ENCODE results near the gene RDH8. TPM values are rescaled to one million over a fixed set of nuclear protein-coding genes. Genes with fewer than 3 reads are reported as not detected.

The RDH8 gene
- total RNA-seq, 4 donors from 2014 or later = 1.3 TPM; not detected in 3

- no peak for TF ChIP-seq CTCF (IDR thresholded peaks at IDR 0.05; ENCODE audit: low read depth)
Measured at GRCh38 chr19:10061717-10062310, 48.5 kb downstream of the RDH8 start.

- TF ChIP-seq CTCF (IDR thresholded peaks at IDR 0.05; ENCODE audit: low read depth) = no peak
Measured at GRCh38 chr19:10068205-10068604, 54.9 kb downstream of the RDH8 start.

- TF ChIP-seq CTCF (IDR thresholded peaks at IDR 0.05; ENCODE audit: low read depth) = no peak
Measured at GRCh38 chr19:10069046-10069445, 55.8 kb downstream of the RDH8 start.

GRCh38 chr19:10070730-10071446 lies 57.6 kb downstream of the RDH8 start:
- no peak for TF ChIP-seq CTCF (IDR thresholded peaks at IDR 0.05; ENCODE audit: low read depth)

Small RNA genes lying within 50 kb of the gene (small RNA-seq; reads per million reads assigned to genes)
- gene MIR5589 = not detected

Other genes with a start within 250 kb of the RDH8 start
- 10 to 100 TPM; 11.7 to 24.4 (median 20.9) TPM for gene ZNF846, start 244.7 kb upstream of the RDH8 start, total RNA-seq
- gene FBXL12, start 194.4 kb upstream of the RDH8 start, total RNA-seq = 10 to 100 TPM; 12.6 to 25.6 (median 18.8) TPM
- gene UBL5, start 185.6 kb upstream of the RDH8 start, total RNA-seq = 100 to 1,000 TPM; 403 to 678 (median 492) TPM
- 100 to 1,000 TPM in 1 of 4 donors, 10 to 100 TPM in 3; 43.9 to 117 (median 80.5) TPM for gene PIN1, start 178.2 kb upstream of the RDH8 start, total RNA-seq
- 100 to 1,000 TPM in 1 of 4 donors, 10 to 100 TPM in 3; 21.8 to 258 (median 57.7) TPM for gene OLFM2, start 77.0 kb upstream of the RDH8 start, total RNA-seq
- 10 to 100 TPM; 18.8 to 79.1 (median 35.0) TPM for gene COL5A3, start 3.0 kb upstream of the RDH8 start, total RNA-seq
- gene SHFL, start 72.8 kb downstream of the RDH8 start, total RNA-seq = 10 to 100 TPM in 3 of 4 donors, 1 to 10 TPM in 1; 8.6 to 36.7 (median 25.6) TPM
- under 1 TPM in 1 of 4 donors, not detected in 3; 0.85 TPM for gene ANGPTL6, start 89.2 kb downstream of the RDH8 start, total RNA-seq
- 10 to 100 TPM; 14.2 to 31.8 (median 15.0) TPM for gene PPAN, start 92.9 kb downstream of the RDH8 start, total RNA-seq
- 10 to 100 TPM in 1 of 4 donors, 1 to 10 TPM in 2, not detected in 1; 2.4 to 16.8 (median 5.7) TPM for gene P2RY11, start 98.2 kb downstream of the RDH8 start, total RNA-seq
- gene EIF3G, start 106.4 kb downstream of the RDH8 start, total RNA-seq = 100 to 1,000 TPM; 163 to 283 (median 235) TPM
- 10 to 100 TPM; 25.5 to 60.7 (median 41.5) TPM for gene DNMT1, start 181.5 kb downstream of the RDH8 start, total RNA-seq
- gene S1PR2, start 217.8 kb downstream of the RDH8 start, total RNA-seq = 10 to 100 TPM in 1 of 4 donors, 1 to 10 TPM in 3; 7.7 to 10.1 (median 9.1) TPM
- gene MRPL4, start 238.7 kb downstream of the RDH8 start, total RNA-seq = 10 to 100 TPM; 30.6 to 60.8 (median 31.0) TPM

Measured in subcutaneous adipose tissue (tissue), 4 donors.